Stimulated activated CD4-positive, alpha-beta T cell treated with anti-CD3 and anti-CD28 coated beads, Interleukin-15, amount 100 ng/mL, for 48 hours (primary cell): Measurements from ENCODE around the gene CSMD2.
"Not testable (repeated sequence)": the region's sequence is repeated elsewhere in the genome, so short reads cannot be mapped to it uniquely, and the experiment has no call there.

Experiments used
- DNase-seq, 2 donors: peaks; one replicate each; pipeline ENCODE4 v3.0.0-alpha.2; 2020; ENCODE audit warnings: low read depth in 2 of 2

The CSMD2 gene

GRCh38 chr1:33548319-33548718 is 616.7 kb downstream of the CSMD2 start:
- DNase-seq = no peak

- no peak for DNase-seq
These were observed 617.5 kb downstream of the CSMD2 start for GRCh38 chr1:33547576-33547975.

GRCh38 chr1:33541966-33542365 is 623.1 kb downstream of the CSMD2 start:
- DNase-seq = no peak

- no peak for DNase-seq
These were observed 627.1 kb downstream of the CSMD2 start for GRCh38 chr1:33537885-33538284.

GRCh38 chr1:33535334-33535733 is 629.7 kb downstream of the CSMD2 start:
- DNase-seq = no peak

GRCh38 chr1:33532936-33533335 is 632.1 kb downstream of the CSMD2 start:
- DNase-seq = no peak

GRCh38 chr1:33532250-33532649 is 632.8 kb downstream of the CSMD2 start:
- no peak for DNase-seq

GRCh38 chr1:33529957-33530356 is 635.1 kb downstream of the CSMD2 start:
- DNase-seq = no peak

GRCh38 chr1:33527934-33528333 is 637.1 kb downstream of the CSMD2 start:
- no peak for DNase-seq

- no peak for DNase-seq
These were observed 640.4 kb downstream of the CSMD2 start for GRCh38 chr1:33524586-33524985.

GRCh38 chr1:33519240-33519884 is 645.7 kb downstream of the CSMD2 start:
- DNase-seq = no peak

GRCh38 chr1:33517596-33518250 is 647.3 kb downstream of the CSMD2 start:
- DNase-seq = no peak

GRCh38 chr1:33516891-33517567 is 648.0 kb downstream of the CSMD2 start:
- no peak for DNase-seq

- DNase-seq = no peak
These were observed 648.6 kb downstream of the CSMD2 start for GRCh38 chr1:33516428-33516827.

GRCh38 chr1:33515607-33516006 is 649.4 kb downstream of the CSMD2 start:
- DNase-seq = no peak

GRCh38 chr1:33515112-33515511 is 649.9 kb downstream of the CSMD2 start:
- no peak for DNase-seq

- DNase-seq = no peak
These were observed 652.6 kb downstream of the CSMD2 start for GRCh38 chr1:33512226-33513011.

GRCh38 chr1:33509276-33509675 is 655.8 kb downstream of the CSMD2 start:
- DNase-seq = not testable (repeated sequence)

- no peak for DNase-seq
These were observed 656.9 kb downstream of the CSMD2 start for GRCh38 chr1:33508151-33508550.

GRCh38 chr1:33507661-33508060 is 657.4 kb downstream of the CSMD2 start:
- DNase-seq = no peak

GRCh38 chr1:33503506-33503905 is 661.5 kb downstream of the CSMD2 start:
- DNase-seq = no peak

GRCh38 chr1:33502726-33503125 is 662.3 kb downstream of the CSMD2 start:
- no peak for DNase-seq
